Astrocyte of the hippocampus (primary cell): ENCODE results near the gene FNIP1.
"Not testable (repeated sequence)": the region's sequence is repeated elsewhere in the genome, so short reads cannot be mapped to it uniquely, and the experiment has no call there.

Source experiments
- DNase-seq: peaks from one replicate; pipeline ENCODE4 v3.0.0; 2011; ENCODE audit warnings: low read depth, low spot score

FNIP1 gene

GRCh38 chr5:131786900-131787692 is 9.7 kb downstream of the FNIP1 start:
- no peak for DNase-seq

- DNase-seq, result no peak
These were observed 10.8 kb downstream of the FNIP1 start for GRCh38 chr5:131786036-131786435.

- DNase-seq, result no peak
These were observed 12.9 kb downstream of the FNIP1 start for GRCh38 chr5:131783874-131784273.

- DNase-seq, result no peak
These were observed 13.5 kb downstream of the FNIP1 start for GRCh38 chr5:131783357-131783756.

GRCh38 chr5:131782717-131783116 is 14.1 kb downstream of the FNIP1 start:
- DNase-seq, result no peak

GRCh38 chr5:131778141-131778540 is 18.7 kb downstream of the FNIP1 start:
- DNase-seq, result not testable (repeated sequence)

GRCh38 chr5:131776450-131776849 is 20.4 kb downstream of the FNIP1 start:
- DNase-seq, result no peak

GRCh38 chr5:131774652-131775367 is 22.0 kb downstream of the FNIP1 start:
- DNase-seq, result no peak

GRCh38 chr5:131773805-131774204 is 23.0 kb downstream of the FNIP1 start:
- no peak for DNase-seq

- DNase-seq, result no peak
These were observed 25.1 kb downstream of the FNIP1 start for GRCh38 chr5:131771692-131772091.

GRCh38 chr5:131769961-131770360 is 26.9 kb downstream of the FNIP1 start:
- DNase-seq, result no peak

- DNase-seq, result no peak
These were observed 27.5 kb downstream of the FNIP1 start for GRCh38 chr5:131769336-131769735.

GRCh38 chr5:131767891-131768290 is 28.9 kb downstream of the FNIP1 start:
- no peak for DNase-seq

- no peak for DNase-seq
These were observed 30.1 kb downstream of the FNIP1 start for GRCh38 chr5:131766689-131767088.

GRCh38 chr5:131765261-131765660 is 31.6 kb downstream of the FNIP1 start:
- DNase-seq, result no peak

- no peak for DNase-seq
These were observed 32.8 kb downstream of the FNIP1 start for GRCh38 chr5:131763968-131764367.

- DNase-seq, result no peak
These were observed 36.0 kb downstream of the FNIP1 start for GRCh38 chr5:131760793-131761192.

- DNase-seq, result no peak
These were observed 37.1 kb downstream of the FNIP1 start for GRCh38 chr5:131759704-131760103.

GRCh38 chr5:131758520-131758900 is 38.3 kb downstream of the FNIP1 start:
- DNase-seq, result peak; percentile 22

- no peak for DNase-seq
These were observed 38.8 kb downstream of the FNIP1 start for GRCh38 chr5:131757830-131758519.

- no peak for DNase-seq
These were observed 39.9 kb downstream of the FNIP1 start for GRCh38 chr5:131756942-131757341.

GRCh38 chr5:131754363-131754762 is 42.5 kb downstream of the FNIP1 start:
- no peak for DNase-seq

GRCh38 chr5:131751506-131751905 is 45.3 kb downstream of the FNIP1 start:
- DNase-seq, result peak; percentile 10
